ENCODE results near the gene BTG2. TPM values are rescaled to one million over a fixed set of nuclear protein-coding genes. Genes with fewer than 3 reads are reported as not detected.
A peak's percentile ranks its signal among the peaks of the same experiment; 100 is the strongest.
"Not testable (repeated sequence)": the region's sequence is repeated elsewhere in the genome, so short reads cannot be mapped to it uniquely, and the experiment has no call there.

The BTG2 gene
- total RNA-seq, 2 experiments from 2014 or later, result 58.6 to 58.9 TPM

DNA sequence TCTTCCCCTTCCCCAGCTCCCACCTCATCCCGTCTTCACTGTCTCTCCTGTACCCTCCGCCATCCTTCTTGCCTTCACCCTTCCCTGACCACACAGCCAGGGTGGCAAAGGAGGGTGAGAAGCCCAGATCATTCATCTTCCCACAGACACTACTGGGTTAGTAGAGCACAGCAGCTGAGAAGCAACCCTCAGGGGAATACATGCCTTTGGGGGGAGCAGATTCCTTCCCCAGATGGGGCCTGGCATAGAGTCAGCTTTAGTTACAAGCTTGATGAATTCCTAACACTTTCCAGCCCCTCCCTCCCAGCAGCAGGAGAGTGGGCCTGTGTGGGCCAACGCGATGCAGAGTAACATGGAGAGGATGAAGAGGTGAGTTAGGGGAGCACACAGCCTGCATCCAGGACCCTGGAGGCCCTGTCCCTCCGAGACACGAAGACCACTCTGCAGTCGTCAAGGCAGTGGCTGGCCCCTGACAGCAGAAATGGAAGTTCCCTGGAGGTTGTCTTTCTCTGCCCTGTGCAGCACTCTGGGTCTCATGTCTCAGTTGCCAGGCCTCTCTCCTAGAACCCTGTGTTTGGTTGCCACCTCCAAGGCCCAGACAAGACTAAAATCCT lies 8.8 kb upstream of the BTG2 start:
- H3K4me1 Mint-ChIP-seq (ENCODE audit: low read depth), result peaks cover 64% of the 10 kb centered on the region
- H3K9me3 Mint-ChIP-seq (ENCODE audit: insufficient read depth), result no peaks in the 10 kb centered on the region
- DNase-seq (no peak), ATAC-seq (no peak)
- H3K4me3 Mint-ChIP-seq, result no peak overlapping the region
- ChIA-PET POLR2A (interaction anchor here (1.0 to 14.2 kb wide), 3 partner anchors 9 to 31 kb away, joined by 3 to 376 read pairs (median 7); partner anchors contain the start of gene BTG2), CTCF (interaction anchor here (0.9 to 21.7 kb wide), 5 partner anchors 9 to 30 kb away, joined by 4 to 461 read pairs (median 6); partner anchors contain the start of gene BTG2)
- no peaks in the 10 kb centered on the region for H3K27me3 Mint-ChIP-seq (ENCODE audit: low read depth)
- H3K27ac Mint-ChIP-seq, result peak overlapping the region; percentile 40
- H3K36me3 Mint-ChIP-seq (ENCODE audit: low read depth), result no peaks in the 10 kb centered on the region

DNA sequence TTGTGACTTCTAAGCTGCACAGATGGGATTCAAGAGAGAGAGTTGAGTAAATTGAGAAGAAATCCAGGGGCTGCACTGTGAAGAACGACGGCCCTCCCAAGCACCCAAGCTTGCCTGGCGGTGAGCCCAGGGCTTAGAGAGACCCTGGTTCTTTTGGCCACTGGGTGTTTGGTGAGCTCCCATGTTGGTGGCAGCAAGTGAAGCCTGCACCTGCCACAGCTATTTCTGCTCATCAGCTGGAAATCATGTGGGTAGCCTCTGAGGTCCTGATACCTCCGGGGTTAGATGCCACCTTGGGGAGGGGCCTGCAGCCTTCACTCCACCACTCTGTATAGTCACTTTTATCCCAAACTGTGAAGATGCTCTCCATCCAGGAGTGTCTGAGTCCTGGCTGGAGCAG lies 6.2 kb upstream of the BTG2 start:
- DNase-seq, result no peak
- Mint-ChIP-seq H3K4me3 (no peak overlapping the region), H3K36me3 (ENCODE audit: low read depth) (no peaks in the 10 kb centered on the region), H3K4me1 (ENCODE audit: low read depth) (peaks cover 66% of the 10 kb centered on the region), H3K27ac (no peak overlapping the region), H3K27me3 (ENCODE audit: low read depth) (no peaks in the 10 kb centered on the region), H3K9me3 (ENCODE audit: insufficient read depth) (no peaks in the 10 kb centered on the region)
- peak; percentile 35 for ATAC-seq
- POLR2A ChIA-PET, result interaction anchor here (0.9 to 1.9 kb wide), 6 partner anchors 12 to 28 kb away, joined by 3 to 9 read pairs (median 4); no protein-coding TSS in a partner anchor
- CTCF ChIA-PET, result interaction anchor here (1.0 to 3.5 kb wide), 9 partner anchors 9 to 43 kb away, joined by 3 to 46 read pairs (median 6); no protein-coding TSS in a partner anchor

DNA sequence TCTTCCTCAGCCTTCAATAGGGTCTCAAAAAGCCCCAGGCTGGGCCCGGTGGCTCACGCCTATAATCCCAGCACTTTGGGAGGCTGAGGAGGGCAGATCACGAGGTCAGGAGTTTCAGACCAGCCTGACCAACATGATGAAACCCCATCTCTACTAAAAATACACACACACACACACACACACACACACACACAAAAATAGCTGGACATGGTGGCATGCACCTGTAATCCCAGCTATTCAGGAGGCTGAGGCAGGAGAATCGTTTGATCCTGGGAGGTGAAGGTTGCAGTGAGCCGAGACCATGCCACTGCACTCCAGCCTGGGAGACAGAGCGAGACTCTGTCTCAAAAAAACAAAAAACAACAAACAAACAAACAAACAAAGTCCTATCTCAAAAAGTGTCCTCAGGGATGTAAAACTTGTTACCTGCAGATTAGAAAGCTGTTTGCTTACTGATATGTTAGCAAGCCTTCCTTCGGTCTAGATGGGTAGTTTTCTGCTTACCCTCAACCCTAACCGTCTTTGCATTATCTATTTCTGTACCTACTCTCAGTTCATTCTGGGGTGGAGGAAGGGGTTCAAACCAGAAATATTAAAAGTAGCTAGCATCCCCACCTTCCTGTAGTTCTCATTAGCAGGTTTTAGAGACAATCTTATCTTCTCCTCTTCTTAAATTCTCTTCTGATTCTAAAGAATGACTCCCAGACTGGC lies 5.4 kb upstream of the BTG2 start:
- not testable (repeated sequence) for H3K36me3 Mint-ChIP-seq (ENCODE audit: low read depth); ATAC-seq; H3K27ac Mint-ChIP-seq; H3K4me3 Mint-ChIP-seq; DNase-seq; H3K27me3 Mint-ChIP-seq (ENCODE audit: low read depth); H3K9me3 Mint-ChIP-seq (ENCODE audit: insufficient read depth)
- peaks cover 70% of the 10 kb centered on the region for H3K4me1 Mint-ChIP-seq (ENCODE audit: low read depth)
- ChIA-PET POLR2A (interaction anchor here (1.4 to 1.9 kb wide), 3 partner anchors 21 to 28 kb away, joined by 4 to 9 read pairs (median 5); no protein-coding TSS in a partner anchor), CTCF (interaction anchor here (1.0 to 3.5 kb wide), 9 partner anchors 10 to 45 kb away, joined by 3 to 46 read pairs (median 6); no protein-coding TSS in a partner anchor)

DNA sequence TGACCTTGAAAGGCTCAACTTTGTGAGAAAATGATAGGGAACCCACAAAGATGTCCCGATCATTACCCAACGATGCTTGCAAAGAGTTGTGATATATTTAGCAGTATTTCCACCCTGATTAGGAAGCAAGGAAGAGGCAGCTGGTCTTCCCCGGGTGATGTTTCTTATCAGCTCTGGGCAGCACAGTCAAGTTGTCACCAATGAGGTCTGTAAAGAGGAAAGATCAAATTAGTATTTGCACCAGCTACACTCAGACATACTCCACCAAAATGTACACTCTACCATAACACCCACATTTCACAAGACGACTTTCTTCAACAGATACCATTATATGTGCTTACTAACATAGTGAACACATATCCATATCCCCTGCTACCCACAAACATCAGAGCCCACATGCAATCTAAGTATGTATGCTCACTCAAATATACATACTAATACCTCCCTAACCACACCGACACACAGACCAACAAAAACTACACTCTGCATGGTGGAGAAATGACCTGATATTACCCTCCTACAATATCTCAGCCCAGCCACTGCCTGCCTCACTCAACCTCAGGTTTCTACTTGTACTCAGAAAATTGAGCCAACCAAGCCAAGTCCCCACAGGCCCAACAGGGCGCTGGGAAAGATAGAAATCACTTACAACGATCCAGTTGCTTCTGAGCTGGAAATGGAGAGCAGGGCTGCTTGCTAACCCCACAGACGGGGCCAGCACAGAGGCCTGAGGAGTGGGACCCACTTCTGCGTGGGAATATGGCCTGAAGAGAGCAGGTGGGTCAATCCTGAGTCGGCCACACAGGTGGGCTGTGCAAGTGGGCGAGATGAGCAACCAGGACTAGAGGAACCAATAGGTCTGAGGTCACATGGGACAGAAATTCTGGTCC lies 4.6 kb upstream of the BTG2 start:
- ATAC-seq, result no peak
- Mint-ChIP-seq H3K4me1 (ENCODE audit: low read depth) (peaks cover 63% of the 10 kb centered on the region), H3K27me3 (ENCODE audit: low read depth) (no peaks in the 10 kb centered on the region), H3K36me3 (ENCODE audit: low read depth) (no peaks in the 10 kb centered on the region), H3K27ac (no peak overlapping the region), H3K9me3 (ENCODE audit: insufficient read depth) (no peaks in the 10 kb centered on the region), H3K4me3 (no peak overlapping the region)
- ChIA-PET CTCF (interaction anchor here (1.0 to 3.5 kb wide), 8 partner anchors 9 to 44 kb away, joined by 3 to 46 read pairs (median 7); no protein-coding TSS in a partner anchor), POLR2A (interaction anchor here (1.4 kb wide), 1 partner anchor 20 kb away, joined by 4 read pairs; no protein-coding TSS in a partner anchor)
- DNase-seq, result no peak

DNA sequence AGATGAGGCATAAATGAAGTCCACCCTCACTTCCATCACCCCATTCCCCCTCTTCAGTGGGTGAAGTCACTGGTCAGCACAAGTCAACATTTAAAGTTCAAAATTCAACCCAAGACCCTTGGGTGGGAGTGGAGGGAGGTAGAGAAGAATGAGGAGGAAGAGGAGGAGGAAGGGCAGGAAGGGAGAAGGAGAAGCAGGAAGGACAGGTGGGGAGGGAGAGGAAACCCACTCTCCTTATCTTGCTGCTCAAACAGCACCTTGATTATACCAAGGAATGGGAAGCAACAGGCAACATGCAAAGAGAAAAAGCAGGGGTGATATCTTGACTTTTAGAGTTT lies 4.0 kb upstream of the BTG2 start:
- POLR2A ChIA-PET, result no interaction called here
- no peak overlapping the region for H3K27ac Mint-ChIP-seq
- CTCF ChIA-PET, result interaction anchor here (3.5 kb wide), 1 partner anchor 13 kb away, joined by 46 read pairs; no protein-coding TSS in a partner anchor

DNA sequence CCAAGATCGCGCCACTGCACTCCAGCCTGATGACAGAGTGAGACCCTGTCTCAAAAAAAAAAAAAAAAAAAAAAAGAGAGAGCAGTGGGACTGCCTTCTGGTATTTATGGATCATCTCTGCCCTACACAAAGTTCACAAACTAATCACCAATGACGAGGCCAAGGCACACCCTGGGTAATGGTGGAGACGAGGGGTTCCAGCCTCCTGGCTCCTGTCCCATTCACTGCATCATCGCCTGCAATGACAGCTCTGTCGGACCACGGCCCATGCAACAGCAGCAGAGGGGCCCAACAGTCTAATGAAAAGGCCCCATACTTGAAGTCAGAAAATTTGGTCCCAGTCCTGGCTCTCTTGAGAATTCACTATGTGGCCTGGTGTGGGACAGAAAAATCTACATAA lies 2.9 kb upstream of the BTG2 start:
- H3K36me3 Mint-ChIP-seq (ENCODE audit: low read depth), result peaks cover 16% of the 10 kb centered on the region
- no peak overlapping the region for H3K27ac Mint-ChIP-seq
- no peak for ATAC-seq
- H3K4me1 Mint-ChIP-seq (ENCODE audit: low read depth), result peaks cover 54% of the 10 kb centered on the region
- ChIA-PET CTCF (interaction anchor here (0.9 kb wide), 1 partner anchor 28 kb away, joined by 3 read pairs; no protein-coding TSS in a partner anchor), POLR2A (interaction anchor here (1.3 kb wide), 1 partner anchor 25 kb away, joined by 4 read pairs; no protein-coding TSS in a partner anchor)
- DNase-seq, result no peak
- H3K4me3 Mint-ChIP-seq, result no peak overlapping the region
- H3K27me3 Mint-ChIP-seq (ENCODE audit: low read depth), result no peaks in the 10 kb centered on the region
- no peaks in the 10 kb centered on the region for H3K9me3 Mint-ChIP-seq (ENCODE audit: insufficient read depth)

More for the DNA sequence above, 4.0 kb upstream of the BTG2 start:
- Mint-ChIP-seq H3K4me3 (no peak overlapping the region), H3K27me3 (ENCODE audit: low read depth) (no peaks in the 10 kb centered on the region), H3K4me1 (ENCODE audit: low read depth) (peaks cover 57% of the 10 kb centered on the region), H3K36me3 (ENCODE audit: low read depth) (peaks cover 5% of the 10 kb centered on the region), H3K9me3 (ENCODE audit: insufficient read depth) (no peaks in the 10 kb centered on the region)
- no peak for DNase-seq
- no peak for ATAC-seq

DNA sequence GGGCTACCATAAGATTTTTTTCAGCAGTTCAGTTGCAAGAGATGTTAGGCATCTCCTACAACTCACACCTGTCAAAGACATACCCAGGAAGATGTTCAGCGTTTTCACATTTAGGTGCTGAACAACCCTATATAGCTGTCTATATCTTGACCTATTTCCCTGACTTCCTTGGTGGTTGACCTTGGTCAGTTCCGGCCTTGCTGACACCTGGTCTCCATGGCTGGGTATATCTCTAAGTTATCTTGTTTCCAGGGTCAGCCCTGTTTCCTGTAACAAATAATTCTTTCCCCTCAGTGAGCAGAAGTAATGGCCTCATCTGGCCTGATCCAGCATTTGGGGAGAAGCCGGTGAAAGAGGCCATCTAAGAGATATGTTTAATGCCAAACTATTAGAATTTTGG lies 2.4 kb upstream of the BTG2 start:
- Mint-ChIP-seq H3K27ac (no peak overlapping the region), H3K4me1 (ENCODE audit: low read depth) (peaks cover 59% of the 10 kb centered on the region), H3K27me3 (ENCODE audit: low read depth) (no peaks in the 10 kb centered on the region), H3K9me3 (ENCODE audit: insufficient read depth) (no peaks in the 10 kb centered on the region), H3K36me3 (ENCODE audit: low read depth) (peaks cover 21% of the 10 kb centered on the region), H3K4me3 (no peak overlapping the region)
- no peak for ATAC-seq
- DNase-seq, result no peak
- ChIA-PET POLR2A (interaction anchor here (1.3 kb wide), 1 partner anchor 24 kb away, joined by 4 read pairs; no protein-coding TSS in a partner anchor), CTCF (interaction anchor here (0.9 kb wide), 1 partner anchor 29 kb away, joined by 3 read pairs; no protein-coding TSS in a partner anchor)

DNA sequence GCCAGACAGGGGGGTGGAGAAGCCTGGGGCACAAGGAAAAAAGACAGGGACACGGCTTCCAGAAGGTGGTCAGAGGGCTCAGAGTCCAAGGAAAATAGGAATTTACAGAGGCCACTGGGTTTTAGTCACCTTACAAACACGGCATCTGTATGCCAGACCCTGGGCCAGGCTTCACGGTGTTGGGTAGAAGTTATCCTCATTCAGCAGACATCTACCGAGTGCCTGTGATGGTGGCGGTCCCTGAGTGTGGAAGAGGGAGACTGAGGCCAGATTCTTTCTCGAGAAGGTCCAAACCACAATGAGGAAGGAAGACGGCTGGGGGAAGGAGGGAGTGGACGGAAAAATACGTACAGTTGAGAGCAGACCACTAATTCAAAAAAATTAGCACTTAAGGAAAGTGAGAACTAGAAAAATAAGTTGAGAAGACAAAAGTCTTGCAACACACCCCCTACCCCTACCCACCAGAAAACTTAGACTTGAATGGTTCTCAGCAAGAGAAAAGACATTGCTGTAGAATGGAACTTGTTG lies 864 bp upstream of the BTG2 start:
- peaks cover 35% of the 10 kb centered on the region for H3K36me3 Mint-ChIP-seq (ENCODE audit: low read depth)
- peak overlapping the region; percentile 87 for H3K27ac Mint-ChIP-seq
- H3K4me1 Mint-ChIP-seq (ENCODE audit: low read depth), result peaks cover 62% of the 10 kb centered on the region
- H3K9me3 Mint-ChIP-seq (ENCODE audit: insufficient read depth), result no peaks in the 10 kb centered on the region
- ATAC-seq, result no peak
- DNase-seq, result no peak
- CTCF ChIA-PET, result interaction anchor here (2.4 to 9.4 kb wide), 7 partner anchors 9 to 184 kb away, joined by 5 to 222 read pairs (median 97); no protein-coding TSS in a partner anchor
- peak overlapping the region; percentile 66 for H3K4me3 Mint-ChIP-seq
- POLR2A ChIA-PET, result interaction anchor here (3.9 to 7.3 kb wide), 5 partner anchors 13 to 35 kb away, joined by 25 to 376 read pairs (median 96); no protein-coding TSS in a partner anchor
- H3K27me3 Mint-ChIP-seq (ENCODE audit: low read depth), result no peaks in the 10 kb centered on the region

DNA sequence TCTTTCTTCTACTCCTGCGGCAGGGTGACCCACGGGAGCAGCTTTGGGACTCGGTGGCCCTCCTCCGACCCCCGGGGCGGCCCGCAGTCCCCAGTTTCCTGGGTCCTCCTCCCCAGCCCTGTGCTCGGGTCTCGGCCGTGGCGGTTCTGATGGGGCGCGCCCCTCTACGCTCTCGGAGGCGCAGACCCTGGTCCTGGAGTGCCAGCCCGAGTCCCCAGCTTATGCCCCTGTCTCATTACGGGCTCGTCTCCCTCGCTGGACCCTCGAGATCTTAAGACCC lies 430 bp downstream of the BTG2 start:
- ChIA-PET POLR2A (interaction anchor here (1.2 to 7.3 kb wide), 6 partner anchors 11 to 36 kb away, joined by 6 to 376 read pairs (median 70); no protein-coding TSS in a partner anchor), CTCF (interaction anchor here (1.6 to 9.4 kb wide), 9 partner anchors 11 to 182 kb away, joined by 4 to 222 read pairs (median 74); no protein-coding TSS in a partner anchor)
- Mint-ChIP-seq H3K36me3 (ENCODE audit: low read depth) (peaks cover 48% of the 10 kb centered on the region), H3K4me1 (ENCODE audit: low read depth) (peaks cover 66% of the 10 kb centered on the region), H3K27me3 (ENCODE audit: low read depth) (no peaks in the 10 kb centered on the region), H3K27ac (peak overlapping the region; percentile 89), H3K9me3 (ENCODE audit: insufficient read depth) (no peaks in the 10 kb centered on the region), H3K4me3 (peak overlapping the region; percentile 86)
- DNase-seq (no peak), ATAC-seq (peak; percentile 34)

DNA sequence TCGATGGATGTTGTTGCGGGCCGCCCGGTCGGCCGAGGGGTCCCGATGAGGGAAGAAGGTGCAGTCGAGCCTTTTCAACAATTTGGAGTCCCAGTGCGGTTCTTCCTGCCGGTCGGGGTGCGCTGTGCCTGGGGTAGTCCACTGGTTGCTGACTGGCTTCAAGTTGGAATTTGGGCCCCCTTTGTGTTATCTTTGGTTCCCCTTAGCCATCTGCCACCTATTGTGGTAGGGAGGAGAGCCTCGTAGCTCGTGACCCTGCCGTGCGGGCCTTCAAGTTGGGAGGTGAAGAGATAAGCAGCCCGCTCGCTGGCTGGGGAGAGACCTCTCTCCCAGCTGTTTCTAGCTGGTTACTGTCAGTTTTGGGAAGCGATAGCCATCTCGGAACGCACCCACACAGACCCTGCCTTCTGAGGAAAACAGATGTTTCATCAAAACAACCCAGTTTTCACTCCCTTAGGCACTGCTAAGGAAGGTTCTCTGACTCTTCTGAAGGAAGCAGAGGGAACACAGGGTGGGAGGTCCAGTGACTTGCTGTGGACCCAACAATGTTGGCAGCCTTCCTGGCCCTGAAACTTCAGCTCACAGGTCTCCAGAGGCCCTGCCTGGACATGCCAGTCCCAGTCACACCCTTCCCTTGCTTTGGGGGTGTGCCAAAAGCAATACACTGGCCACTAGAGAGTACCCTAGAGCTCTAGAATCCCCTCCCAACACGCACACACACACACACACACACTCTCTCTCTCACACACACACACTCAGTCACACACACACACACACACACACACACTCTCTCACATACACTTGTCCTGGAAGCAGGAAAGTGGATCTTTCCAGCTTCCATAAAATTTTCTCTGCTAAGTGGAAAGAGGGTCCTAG lies 1.0 kb downstream of the BTG2 start:
- ChIA-PET POLR2A (interaction anchor here (0.7 to 7.3 kb wide), 8 partner anchors 11 to 471 kb away, joined by 3 to 376 read pairs (median 34); no protein-coding TSS in a partner anchor), CTCF (interaction anchor here (1.1 to 9.4 kb wide), 11 partner anchors 11 to 182 kb away, joined by 4 to 222 read pairs (median 18); no protein-coding TSS in a partner anchor)
- peaks cover 54% of the 10 kb centered on the region for H3K36me3 Mint-ChIP-seq (ENCODE audit: low read depth)
- peak overlapping the region; percentile 86 for H3K4me3 Mint-ChIP-seq
- no peaks in the 10 kb centered on the region for H3K27me3 Mint-ChIP-seq (ENCODE audit: low read depth)
- no peaks in the 10 kb centered on the region for H3K9me3 Mint-ChIP-seq (ENCODE audit: insufficient read depth)
- peak overlapping the region; percentile 89 for H3K27ac Mint-ChIP-seq
- peaks cover 67% of the 10 kb centered on the region for H3K4me1 Mint-ChIP-seq (ENCODE audit: low read depth)
- peak; percentile 5 for ATAC-seq
- peak; percentile 59 for DNase-seq

All from activated CD8-positive, alpha-beta T cell treated with anti-CD3 and anti-CD28 coated beads, Interleukin-2, amount 10 ng/mL, durations not matched to agents 7 days and 5 days (primary cell).